Stimulated activated CD4-positive, alpha-beta T cell treated with anti-CD3 and anti-CD28 coated beads, TNF-alpha, amount 100 ng/mL, for 1 hour (primary cell): ENCODE results near the gene CLDN20.

Experiments
- DNase-seq, 3 donors: peaks; one replicate each; pipeline ENCODE4 v3.0.0-alpha.2; 2020; ENCODE audit warnings: low read depth in 3 of 3, low spot score in 1 of 3

CLDN20 gene

GRCh38 chr6:155244434-155244833 is 19.4 kb upstream of the CLDN20 start:
- DNase-seq, result no peak

GRCh38 chr6:155245193-155245592 is 18.6 kb upstream of the CLDN20 start:
- no peak for DNase-seq

- no peak for DNase-seq
Observed at GRCh38 chr6:155245831-155246230, 18.0 kb upstream of the CLDN20 start.

GRCh38 chr6:155246825-155247224 is 17.0 kb upstream of the CLDN20 start:
- DNase-seq, result no peak

GRCh38 chr6:155247618-155248007 is 16.2 kb upstream of the CLDN20 start:
- DNase-seq, result no peak

GRCh38 chr6:155248008-155249001 is 15.5 kb upstream of the CLDN20 start:
- no peak for DNase-seq

GRCh38 chr6:155250701-155251381 is 13.0 kb upstream of the CLDN20 start:
- DNase-seq, result no peak

GRCh38 chr6:155252581-155252980 is 11.2 kb upstream of the CLDN20 start:
- DNase-seq, result no peak

- DNase-seq, result no peak
Observed at GRCh38 chr6:155253337-155253736, 10.5 kb upstream of the CLDN20 start.

- no peak for DNase-seq
Observed at GRCh38 chr6:155254139-155254538, 9.7 kb upstream of the CLDN20 start.

- no peak for DNase-seq
Observed at GRCh38 chr6:155256122-155256795, 7.6 kb upstream of the CLDN20 start.

- no peak for DNase-seq
Observed at GRCh38 chr6:155257796-155258195, 6.0 kb upstream of the CLDN20 start.

- DNase-seq, result no peak
Observed at GRCh38 chr6:155259204-155259603, 4.6 kb upstream of the CLDN20 start.

GRCh38 chr6:155259897-155260296 is 3.9 kb upstream of the CLDN20 start:
- DNase-seq, result no peak

GRCh38 chr6:155260686-155261085 is 3.1 kb upstream of the CLDN20 start:
- DNase-seq, result no peak

GRCh38 chr6:155261111-155261900 is 2.5 kb upstream of the CLDN20 start:
- no peak for DNase-seq

- DNase-seq, result no peak
Observed at GRCh38 chr6:155262655-155263054, 1.2 kb upstream of the CLDN20 start.

- no peak for DNase-seq
Observed at GRCh38 chr6:155264693-155265320, 994 bp downstream of the CLDN20 start.

GRCh38 chr6:155265843-155266535 is 2.2 kb downstream of the CLDN20 start:
- DNase-seq, result no peak

- no peak for DNase-seq
Observed at GRCh38 chr6:155267411-155267810, 3.6 kb downstream of the CLDN20 start.
